Measurements from ENCODE around the gene RRBP1.
A peak's percentile ranks its signal among the peaks of the same experiment; 100 is the strongest.

RRBP1 gene

GRCh38 chr20:17657079-17657825, 24.8 kb downstream of the RRBP1 start:
- no peak for DNase-seq (ENCODE audit: low read depth)
- H3K4me3 ChIP-seq (ENCODE audit: low read depth, low read length): no peak overlapping the region
- TF ChIP-seq CTCF (IDR thresholded peaks at IDR 0.05; ENCODE audit: low read depth, low read length, missing control alignments): no peak
- in situ Hi-C loops (cut with HindIII; ENCODE audit: low sequenced_read_pairs): no loop called here

GRCh38 chr20:17655865-17656479, 26.1 kb downstream of the RRBP1 start:
- in situ Hi-C loops (cut with HindIII; ENCODE audit: low sequenced_read_pairs): no loop called here

GRCh38 chr20:17655286-17655651, 26.8 kb downstream of the RRBP1 start:
- in situ Hi-C loops (cut with HindIII; ENCODE audit: low sequenced_read_pairs): no loop called here
- no peak overlapping the region for H3K4me3 ChIP-seq (ENCODE audit: low read depth, low read length)
- DNase-seq (ENCODE audit: low read depth): no peak
- TF ChIP-seq CTCF (IDR thresholded peaks at IDR 0.05; ENCODE audit: low read depth, low read length, missing control alignments): no peak

More at GRCh38 chr20:17655865-17656479, 26.1 kb downstream of the RRBP1 start:
- TF ChIP-seq CTCF (IDR thresholded peaks at IDR 0.05; ENCODE audit: low read depth, low read length, missing control alignments): no peak
- no peak overlapping the region for H3K4me3 ChIP-seq (ENCODE audit: low read depth, low read length)
- no peak for DNase-seq (ENCODE audit: low read depth)

- TF ChIP-seq CTCF (IDR thresholded peaks at IDR 0.05; ENCODE audit: low read depth, low read length, missing control alignments): peak; percentile 50
- no peak for DNase-seq (ENCODE audit: low read depth)
- in situ Hi-C loops (cut with HindIII; ENCODE audit: low sequenced_read_pairs): no loop called here
- no peak overlapping the region for H3K4me3 ChIP-seq (ENCODE audit: low read depth, low read length)
These were observed 27.3 kb downstream of the RRBP1 start for GRCh38 chr20:17654649-17655285.

GRCh38 chr20:17653835-17654648, 28.0 kb downstream of the RRBP1 start:
- DNase-seq (ENCODE audit: low read depth): no peak
- H3K4me3 ChIP-seq (ENCODE audit: low read depth, low read length): no peak overlapping the region
- in situ Hi-C loops (cut with HindIII; ENCODE audit: low sequenced_read_pairs): no loop called here
- no peak for TF ChIP-seq CTCF (IDR thresholded peaks at IDR 0.05; ENCODE audit: low read depth, low read length, missing control alignments)

GRCh38 chr20:17652411-17652810, 29.6 kb downstream of the RRBP1 start:
- in situ Hi-C loops (cut with HindIII; ENCODE audit: low sequenced_read_pairs): no loop called here
- no peak for DNase-seq (ENCODE audit: low read depth)
- H3K4me3 ChIP-seq (ENCODE audit: low read depth, low read length): no peak overlapping the region
- TF ChIP-seq CTCF (IDR thresholded peaks at IDR 0.05; ENCODE audit: low read depth, low read length, missing control alignments): no peak
